Calu3 (cell line): ENCODE measurements around the gene CFC1B. TPM values are rescaled to one million over a fixed set of nuclear protein-coding genes. Genes with fewer than 3 reads are reported as not detected.
"Not testable (repeated sequence)": the region's sequence is repeated elsewhere in the genome, so short reads cannot be mapped to it uniquely, and the experiment has no call there.

Experiments
- BruUV-seq: library from RNA; stranded (reverse); fragments of 400-500 nt; replicated peaks from 2 replicates; lab custom pipeline; 2021; lab: Mats Ljungman, UMichigan
- CTCF ChIA-PET: fragments of 300-600 bp; sonication (Branson Sonifier 250); formaldehyde crosslinking; loops from one replicate; lab custom pipeline; 2022; ENCODE audit warnings: antibody characterized with exemption; lab: Charles Lee
- DNase-seq: peaks from one replicate; pipeline ENCODE4 v3.0.0; 2022
- H3K27ac Mint-ChIP-seq: one replicate; pipeline ENCODE4 v1.8.0; 2022; ENCODE audit warnings: mixed read lengths; ENCODE audit not compliant: unreplicated experiment
- H3K27me3 Mint-ChIP-seq: one replicate; pipeline ENCODE4 v1.8.0; 2022; ENCODE audit warnings: mixed read lengths; ENCODE audit not compliant: unreplicated experiment
- H3K36me3 Mint-ChIP-seq: one replicate; pipeline ENCODE4 v1.8.0; 2022; ENCODE audit warnings: mild to moderate bottlenecking, moderate library complexity, mixed read lengths; ENCODE audit not compliant: insufficient read depth, unreplicated experiment
- H3K4me1 Mint-ChIP-seq: one replicate; pipeline ENCODE4 v1.8.0; 2022; ENCODE audit warnings: mild to moderate bottlenecking, low read depth, mixed read lengths; ENCODE audit not compliant: unreplicated experiment
- H3K4me3 Mint-ChIP-seq: one replicate; pipeline ENCODE4 v1.8.0; 2022; ENCODE audit warnings: mild to moderate bottlenecking, low read depth, moderate library complexity, mixed read lengths; ENCODE audit not compliant: unreplicated experiment
- H3K9me3 Mint-ChIP-seq: one replicate; pipeline ENCODE4 v1.8.0; 2022; ENCODE audit warnings: low read depth, mixed read lengths; ENCODE audit not compliant: unreplicated experiment
- intact Hi-C: fragments of 100-400 bp; cut with micrococcal nuclease; formaldehyde crosslinking; loops from one replicate; pipeline ENCODE4 v1.10.0; 2022; ENCODE audit not compliant: unreplicated experiment
- total RNA-seq: library from RNA; stranded (reverse); gene quantifications from 2 replicates; pipeline ENCODE4 v1.2.3, GENCODE V29; 2022

Gene CFC1B
- total RNA-seq, 1 experiment from 2014 or later = not detected

- H3K9me3 Mint-ChIP-seq, H3K4me1 Mint-ChIP-seq, DNase-seq, H3K27ac Mint-ChIP-seq, H3K27me3 Mint-ChIP-seq, intact Hi-C loops, H3K4me3 Mint-ChIP-seq, H3K36me3 Mint-ChIP-seq, BruUV-seq, CTCF ChIA-PET: not testable (repeated sequence)
These were observed 9.2 kb downstream of the CFC1B start for GRCh38 chr2:130530212-130530611.

- DNase-seq, BruUV-seq, H3K27me3 Mint-ChIP-seq, H3K27ac Mint-ChIP-seq, H3K4me3 Mint-ChIP-seq, H3K9me3 Mint-ChIP-seq, CTCF ChIA-PET, intact Hi-C loops, H3K4me1 Mint-ChIP-seq, H3K36me3 Mint-ChIP-seq: not testable (repeated sequence)
These were observed 10.2 kb downstream of the CFC1B start for GRCh38 chr2:130531225-130531624.

- H3K27me3 Mint-ChIP-seq, intact Hi-C loops, DNase-seq, H3K4me3 Mint-ChIP-seq, CTCF ChIA-PET, H3K4me1 Mint-ChIP-seq, H3K27ac Mint-ChIP-seq, H3K36me3 Mint-ChIP-seq, H3K9me3 Mint-ChIP-seq, BruUV-seq: not testable (repeated sequence)
These were observed 10.7 kb downstream of the CFC1B start for GRCh38 chr2:130531672-130532071.

GRCh38 chr2:130536654-130537053, 15.6 kb downstream of the CFC1B start:
- DNase-seq, CTCF ChIA-PET, H3K27ac Mint-ChIP-seq, intact Hi-C loops, H3K36me3 Mint-ChIP-seq, H3K9me3 Mint-ChIP-seq, H3K4me3 Mint-ChIP-seq, H3K4me1 Mint-ChIP-seq, H3K27me3 Mint-ChIP-seq, BruUV-seq: not testable (repeated sequence)

- H3K4me1 Mint-ChIP-seq, H3K36me3 Mint-ChIP-seq, DNase-seq, H3K9me3 Mint-ChIP-seq, H3K4me3 Mint-ChIP-seq, H3K27me3 Mint-ChIP-seq, intact Hi-C loops, BruUV-seq, H3K27ac Mint-ChIP-seq, CTCF ChIA-PET: not testable (repeated sequence)
These were observed 17.2 kb downstream of the CFC1B start for GRCh38 chr2:130538271-130538670.

GRCh38 chr2:130542789-130543188, 21.8 kb downstream of the CFC1B start:
- CTCF ChIA-PET, H3K27me3 Mint-ChIP-seq, H3K4me1 Mint-ChIP-seq, DNase-seq, H3K9me3 Mint-ChIP-seq, intact Hi-C loops, H3K36me3 Mint-ChIP-seq, H3K4me3 Mint-ChIP-seq, BruUV-seq, H3K27ac Mint-ChIP-seq: not testable (repeated sequence)

GRCh38 chr2:130543785-130544528, 22.9 kb downstream of the CFC1B start:
- BruUV-seq, H3K9me3 Mint-ChIP-seq, H3K4me3 Mint-ChIP-seq, intact Hi-C loops, H3K4me1 Mint-ChIP-seq, H3K27ac Mint-ChIP-seq, CTCF ChIA-PET, DNase-seq, H3K27me3 Mint-ChIP-seq, H3K36me3 Mint-ChIP-seq: not testable (repeated sequence)

- H3K27me3 Mint-ChIP-seq, H3K9me3 Mint-ChIP-seq, H3K36me3 Mint-ChIP-seq, DNase-seq, H3K4me3 Mint-ChIP-seq, CTCF ChIA-PET, H3K4me1 Mint-ChIP-seq, BruUV-seq, H3K27ac Mint-ChIP-seq, intact Hi-C loops: not testable (repeated sequence)
These were observed 24.0 kb downstream of the CFC1B start for GRCh38 chr2:130544978-130545377.

GRCh38 chr2:130548418-130548817, 27.4 kb downstream of the CFC1B start:
- CTCF ChIA-PET, H3K4me3 Mint-ChIP-seq, H3K4me1 Mint-ChIP-seq, BruUV-seq, H3K27ac Mint-ChIP-seq, DNase-seq, H3K36me3 Mint-ChIP-seq, H3K27me3 Mint-ChIP-seq, H3K9me3 Mint-ChIP-seq, intact Hi-C loops: not testable (repeated sequence)

- intact Hi-C loops, DNase-seq, H3K4me3 Mint-ChIP-seq, BruUV-seq, H3K27me3 Mint-ChIP-seq, H3K4me1 Mint-ChIP-seq, H3K36me3 Mint-ChIP-seq, H3K27ac Mint-ChIP-seq, CTCF ChIA-PET, H3K9me3 Mint-ChIP-seq: not testable (repeated sequence)
These were observed 28.5 kb downstream of the CFC1B start for GRCh38 chr2:130549475-130549874.
